ENCODE results near the gene IFIH1.

Gene IFIH1

DNA sequence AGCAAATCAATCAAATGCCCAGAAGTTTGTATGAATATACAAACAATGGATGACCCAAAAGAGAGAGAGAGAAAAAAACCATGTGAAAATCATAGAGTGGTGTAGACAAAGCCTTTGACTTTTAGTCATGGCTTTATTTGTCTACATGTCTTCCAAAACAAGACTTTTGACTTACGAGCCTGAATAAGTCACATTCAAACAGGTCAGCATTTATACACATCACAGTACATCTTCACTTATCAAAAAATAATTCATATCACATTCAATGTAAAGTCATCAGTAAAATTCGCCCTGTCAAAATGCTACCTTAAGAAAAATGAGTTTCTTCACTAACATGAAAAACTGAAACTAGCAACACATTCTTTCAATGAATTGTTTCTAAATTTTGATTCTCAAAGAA lies 1.9 kb downstream of the IFIH1 start:
- ATAC-seq: no peak

DNA sequence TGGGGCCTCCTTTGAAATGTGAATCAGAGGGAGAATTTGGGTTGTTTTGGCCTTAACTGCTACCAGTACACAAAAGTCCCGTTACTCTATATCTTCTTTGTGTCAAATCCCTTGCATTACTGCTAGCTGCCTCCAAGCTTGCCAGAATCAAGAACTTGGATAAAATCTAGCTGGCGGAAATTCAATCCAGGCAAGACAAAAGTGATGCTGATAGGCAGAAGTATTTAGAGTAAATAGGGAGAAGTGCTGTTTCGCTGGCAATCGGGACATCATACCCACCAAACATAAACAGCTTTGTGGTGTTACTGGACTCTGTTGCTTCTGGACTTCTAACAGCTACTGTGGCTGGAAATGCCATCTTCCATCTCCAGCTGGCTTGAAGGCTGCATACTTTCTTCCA lies 2.5 kb downstream of the IFIH1 start:
- TF ChIP-seq, protein P1, sequence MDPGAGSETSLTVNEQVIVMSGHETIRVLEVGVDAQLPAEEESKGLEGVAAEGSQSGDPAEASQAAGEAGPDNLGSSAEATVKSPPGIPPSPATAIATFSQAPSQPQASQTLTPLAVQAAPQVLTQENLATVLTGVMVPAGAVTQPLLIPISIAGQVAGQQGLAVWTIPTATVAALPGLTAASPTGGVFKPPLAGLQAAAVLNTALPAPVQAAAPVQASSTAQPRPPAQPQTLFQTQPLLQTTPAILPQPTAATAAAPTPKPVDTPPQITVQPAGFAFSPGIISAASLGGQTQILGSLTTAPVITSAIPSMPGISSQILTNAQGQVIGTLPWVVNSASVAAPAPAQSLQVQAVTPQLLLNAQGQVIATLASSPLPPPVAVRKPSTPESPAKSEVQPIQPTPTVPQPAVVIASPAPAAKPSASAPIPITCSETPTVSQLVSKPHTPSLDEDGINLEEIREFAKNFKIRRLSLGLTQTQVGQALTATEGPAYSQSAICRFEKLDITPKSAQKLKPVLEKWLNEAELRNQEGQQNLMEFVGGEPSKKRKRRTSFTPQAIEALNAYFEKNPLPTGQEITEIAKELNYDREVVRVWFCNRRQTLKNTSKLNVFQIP (CRISPR knock-in tag; IDR thresholded peaks at IDR 0.05; ENCODE audit: borderline replicate concordance, low read depth): no peak
- TF ChIP-seq TOX (CRISPR knock-in tag; IDR thresholded peaks at IDR 0.05; ENCODE audit: borderline replicate concordance) (no peak), ARNTL (CRISPR knock-in tag; IDR thresholded peaks at IDR 0.05; ENCODE audit: borderline replicate concordance, low read depth) (no peak), ZNF8 (CRISPR knock-in tag; IDR thresholded peaks at IDR 0.05) (no peak), ESRRG (CRISPR knock-in tag; IDR thresholded peaks at IDR 0.05) (no peak), SNAI2 (CRISPR knock-in tag; IDR thresholded peaks at IDR 0.05) (no peak), TCF4 (CRISPR knock-in tag; IDR thresholded peaks at IDR 0.05; ENCODE audit: borderline replicate concordance) (no peak), ZC3H10 (CRISPR knock-in tag; IDR thresholded peaks at IDR 0.05) (no peak), ZFP30 (CRISPR knock-in tag; IDR thresholded peaks at IDR 0.05) (no peak), PPARA (CRISPR knock-in tag; IDR thresholded peaks at IDR 0.05; ENCODE audit: borderline replicate concordance) (no peak), BACH2 (CRISPR knock-in tag; IDR thresholded peaks at IDR 0.05; ENCODE audit: borderline replicate concordance) (no peak)
- TF ChIP-seq, protein P2, sequence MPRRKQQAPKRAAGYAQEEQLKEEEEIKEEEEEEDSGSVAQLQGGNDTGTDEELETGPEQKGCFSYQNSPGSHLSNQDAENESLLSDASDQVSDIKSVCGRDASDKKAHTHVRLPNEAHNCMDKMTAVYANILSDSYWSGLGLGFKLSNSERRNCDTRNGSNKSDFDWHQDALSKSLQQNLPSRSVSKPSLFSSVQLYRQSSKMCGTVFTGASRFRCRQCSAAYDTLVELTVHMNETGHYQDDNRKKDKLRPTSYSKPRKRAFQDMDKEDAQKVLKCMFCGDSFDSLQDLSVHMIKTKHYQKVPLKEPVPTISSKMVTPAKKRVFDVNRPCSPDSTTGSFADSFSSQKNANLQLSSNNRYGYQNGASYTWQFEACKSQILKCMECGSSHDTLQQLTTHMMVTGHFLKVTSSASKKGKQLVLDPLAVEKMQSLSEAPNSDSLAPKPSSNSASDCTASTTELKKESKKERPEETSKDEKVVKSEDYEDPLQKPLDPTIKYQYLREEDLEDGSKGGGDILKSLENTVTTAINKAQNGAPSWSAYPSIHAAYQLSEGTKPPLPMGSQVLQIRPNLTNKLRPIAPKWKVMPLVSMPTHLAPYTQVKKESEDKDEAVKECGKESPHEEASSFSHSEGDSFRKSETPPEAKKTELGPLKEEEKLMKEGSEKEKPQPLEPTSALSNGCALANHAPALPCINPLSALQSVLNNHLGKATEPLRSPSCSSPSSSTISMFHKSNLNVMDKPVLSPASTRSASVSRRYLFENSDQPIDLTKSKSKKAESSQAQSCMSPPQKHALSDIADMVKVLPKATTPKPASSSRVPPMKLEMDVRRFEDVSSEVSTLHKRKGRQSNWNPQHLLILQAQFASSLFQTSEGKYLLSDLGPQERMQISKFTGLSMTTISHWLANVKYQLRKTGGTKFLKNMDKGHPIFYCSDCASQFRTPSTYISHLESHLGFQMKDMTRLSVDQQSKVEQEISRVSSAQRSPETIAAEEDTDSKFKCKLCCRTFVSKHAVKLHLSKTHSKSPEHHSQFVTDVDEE (CRISPR knock-in tag; IDR thresholded peaks at IDR 0.05): no peak
- TF ChIP-seq, protein P3, sequence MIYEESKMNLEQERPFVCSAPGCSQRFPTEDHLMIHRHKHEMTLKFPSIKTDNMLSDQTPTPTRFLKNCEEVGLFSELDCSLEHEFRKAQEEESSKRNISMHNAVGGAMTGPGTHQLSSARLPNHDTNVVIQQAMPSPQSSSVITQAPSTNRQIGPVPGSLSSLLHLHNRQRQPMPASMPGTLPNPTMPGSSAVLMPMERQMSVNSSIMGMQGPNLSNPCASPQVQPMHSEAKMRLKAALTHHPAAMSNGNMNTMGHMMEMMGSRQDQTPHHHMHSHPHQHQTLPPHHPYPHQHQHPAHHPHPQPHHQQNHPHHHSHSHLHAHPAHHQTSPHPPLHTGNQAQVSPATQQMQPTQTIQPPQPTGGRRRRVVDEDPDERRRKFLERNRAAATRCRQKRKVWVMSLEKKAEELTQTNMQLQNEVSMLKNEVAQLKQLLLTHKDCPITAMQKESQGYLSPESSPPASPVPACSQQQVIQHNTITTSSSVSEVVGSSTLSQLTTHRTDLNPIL (CRISPR knock-in tag; IDR thresholded peaks at IDR 0.05; ENCODE audit: low read depth): no peak
- no peak for ATAC-seq

More for the DNA sequence above, 1.9 kb downstream of the IFIH1 start:
- TF ChIP-seq ZNF8 (CRISPR knock-in tag; IDR thresholded peaks at IDR 0.05) (no peak), TCF4 (CRISPR knock-in tag; IDR thresholded peaks at IDR 0.05; ENCODE audit: borderline replicate concordance) (no peak), ISL1 (CRISPR knock-in tag; IDR thresholded peaks at IDR 0.05) (no peak), ZFP3 (CRISPR knock-in tag; IDR thresholded peaks at IDR 0.05) (no peak), BACH2 (CRISPR knock-in tag; IDR thresholded peaks at IDR 0.05; ENCODE audit: borderline replicate concordance) (no peak), ESRRG (CRISPR knock-in tag; IDR thresholded peaks at IDR 0.05) (no peak)
- TF ChIP-seq, protein P2 (CRISPR knock-in tag; IDR thresholded peaks at IDR 0.05): no peak

DNA sequence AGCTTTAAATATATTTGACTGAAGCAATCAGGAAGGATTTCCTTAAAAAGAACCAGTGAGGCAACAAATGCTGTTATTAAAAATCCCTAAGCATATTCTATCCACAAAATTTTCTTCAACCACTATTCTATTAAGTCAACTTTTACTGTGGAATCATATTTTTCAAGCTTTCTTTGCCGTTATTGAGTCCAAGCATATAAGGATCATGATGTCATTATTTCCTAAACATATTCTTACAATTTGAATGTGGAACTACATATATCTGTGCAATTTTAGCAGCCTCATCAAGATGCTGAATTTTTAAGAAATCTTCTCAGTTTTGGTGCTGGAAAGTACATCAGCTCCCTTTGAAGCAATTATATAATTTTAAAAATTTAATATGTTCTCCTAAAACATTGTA lies 5.6 kb downstream of the IFIH1 start:
- TF ChIP-seq ZNF70 (CRISPR knock-in tag; IDR thresholded peaks at IDR 0.05) (no peak), RARB (CRISPR knock-in tag; IDR thresholded peaks at IDR 0.05) (no peak), ESRRG (CRISPR knock-in tag; IDR thresholded peaks at IDR 0.05) (no peak), TCF4 (CRISPR knock-in tag; IDR thresholded peaks at IDR 0.05; ENCODE audit: borderline replicate concordance) (no peak), GLIS3 (CRISPR knock-in tag; IDR thresholded peaks at IDR 0.05) (no peak), SNAI2 (CRISPR knock-in tag; IDR thresholded peaks at IDR 0.05) (no peak), OSR1 (CRISPR knock-in tag; IDR thresholded peaks at IDR 0.05) (no peak)
- no peak for ATAC-seq

DNA sequence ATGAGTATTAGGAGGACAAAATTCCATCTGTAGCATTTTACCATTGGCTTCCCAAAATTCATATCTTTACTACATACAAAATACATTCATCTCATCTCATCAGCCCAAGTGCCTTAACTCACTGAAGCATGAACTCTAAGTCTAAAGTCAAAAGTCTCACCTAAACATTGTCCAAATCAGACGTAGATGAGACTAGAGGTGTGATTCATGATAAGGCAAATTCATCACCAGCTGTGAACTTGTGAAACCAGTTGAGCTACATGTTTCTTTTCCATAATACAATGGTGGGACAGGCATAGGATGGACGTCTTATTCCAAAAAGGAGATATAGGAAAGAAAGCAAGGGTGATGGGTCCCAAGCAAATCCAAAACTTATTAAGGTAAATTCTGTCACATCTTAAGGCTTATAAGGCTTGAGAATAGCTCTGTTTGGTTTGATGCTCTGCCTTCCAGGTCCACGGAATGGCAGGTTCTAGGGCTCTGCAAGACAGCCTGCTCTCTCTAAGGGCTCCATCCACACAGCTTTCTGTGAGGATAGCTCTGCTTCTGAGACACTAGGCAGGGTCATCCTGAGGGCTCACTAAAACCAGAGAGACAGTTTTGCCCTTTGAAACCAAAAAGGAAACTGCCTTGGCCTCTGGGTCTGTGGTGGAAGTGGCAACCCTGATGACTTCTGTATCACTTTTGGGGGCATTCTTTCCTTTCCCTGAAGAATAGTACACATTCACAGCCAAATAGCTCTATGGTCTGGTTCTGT lies 9.6 kb downstream of the IFIH1 start:
- no peak for ATAC-seq
- TF ChIP-seq, protein P1 (CRISPR knock-in tag; IDR thresholded peaks at IDR 0.05; ENCODE audit: borderline replicate concordance, low read depth): no peak
- TF ChIP-seq ZC3H10 (CRISPR knock-in tag; IDR thresholded peaks at IDR 0.05) (no peak), PPARA (CRISPR knock-in tag; IDR thresholded peaks at IDR 0.05; ENCODE audit: borderline replicate concordance) (no peak), OSR1 (CRISPR knock-in tag; IDR thresholded peaks at IDR 0.05) (no peak), ZNF70 (CRISPR knock-in tag; IDR thresholded peaks at IDR 0.05) (no peak), CSDC2 (CRISPR knock-in tag; IDR thresholded peaks at IDR 0.05) (no peak), ESRRG (CRISPR knock-in tag; IDR thresholded peaks at IDR 0.05) (no peak)
- TF ChIP-seq, protein P2 (CRISPR knock-in tag; IDR thresholded peaks at IDR 0.05): no peak
